IMR-90 (cell line): Measurements from ENCODE around the gene CFAP52.

Source experiments
- CTCF ChIP-seq: conservative IDR thresholded peaks from 2 replicates; pipeline ENCODE4 v1.5.1; 2012; ENCODE audit warnings: mild to moderate bottlenecking, low read depth, low read length, improper control_type of control experiment
- MAFK ChIP-seq: IDR thresholded peaks from 2 replicates; pipeline ENCODE4 v1.6.1; 2012; ENCODE audit warnings: low read depth, low read length, improper control_type of control experiment
- POLR2A ChIP-seq: IDR thresholded peaks from 2 replicates; pipeline ENCODE4 v1.6.1; 2012; ENCODE audit warnings: mild to moderate bottlenecking, low read depth, low read length

GRCh38 chr17:9635340-9635739, 58.9 kb downstream of the CFAP52 start:
- TF ChIP-seq POLR2A = no peak
- no peak for TF ChIP-seq CTCF
- TF ChIP-seq MAFK = no peak
